GM04504 (cell line): Measurements from ENCODE around the gene ZFPL1.

Experiments used
- DNase-seq: peaks from one replicate; pipeline ENCODE4 v3.0.0-alpha.2; 2012; ENCODE audit warnings: low read depth

The ZFPL1 gene

GRCh38 chr11:65095974-65096806 is 12.2 kb downstream of the ZFPL1 start, which contains the start of gene VPS51:
TSS of gene VPS51 (plus strand) at chr11:65096214. CDS start at chr11:65096251, 37 bp downstream.
- DNase-seq = peak; percentile 70

GRCh38 chr11:65096926-65097325 is 12.9 kb downstream of the ZFPL1 start:
- no peak for DNase-seq

GRCh38 chr11:65100674-65101350 is 16.8 kb downstream of the ZFPL1 start:
- no peak for DNase-seq

GRCh38 chr11:65102142-65103095 is 18.4 kb downstream of the ZFPL1 start:
- no peak for DNase-seq

- DNase-seq = no peak
Measured at GRCh38 chr11:65103476-65103875, 19.5 kb downstream of the ZFPL1 start.

- no peak for DNase-seq
Measured at GRCh38 chr11:65104628-65105027, 20.6 kb downstream of the ZFPL1 start.

- DNase-seq = no peak
Measured at GRCh38 chr11:65107078-65107477, 23.1 kb downstream of the ZFPL1 start.

GRCh38 chr11:65107751-65108468 is 23.9 kb downstream of the ZFPL1 start:
- DNase-seq = no peak

- DNase-seq = no peak
Measured at GRCh38 chr11:65108469-65109123, 24.6 kb downstream of the ZFPL1 start.

GRCh38 chr11:65109231-65110198 is 25.5 kb downstream of the ZFPL1 start:
- DNase-seq = no peak

- peak; percentile 48 for DNase-seq
Measured at GRCh38 chr11:65110354-65110861, 26.4 kb downstream of the ZFPL1 start.

- DNase-seq = no peak
Measured at GRCh38 chr11:65111159-65111743, 27.2 kb downstream of the ZFPL1 start.

GRCh38 chr11:65111744-65112545 is 27.9 kb downstream of the ZFPL1 start, which contains the start of gene TM7SF2:
TSS of gene TM7SF2 (plus strand) at chr11:65111872. CDS start at chr11:65112016, 144 bp downstream.
- peak; percentile 75 for DNase-seq

- DNase-seq = no peak
Measured at GRCh38 chr11:65112546-65113360, 28.7 kb downstream of the ZFPL1 start.

- no peak for DNase-seq
Measured at GRCh38 chr11:65113361-65113756, 29.3 kb downstream of the ZFPL1 start.

GRCh38 chr11:65113839-65114238 is 29.8 kb downstream of the ZFPL1 start:
- DNase-seq = no peak

- DNase-seq = no peak
Measured at GRCh38 chr11:65114538-65115171, 30.6 kb downstream of the ZFPL1 start.
